GM18519 (cell line): ENCODE measurements around the gene CDR2.
"Not testable (repeated sequence)": the region's sequence is repeated elsewhere in the genome, so short reads cannot be mapped to it uniquely, and the experiment has no call there.

Experiments used
- ATAC-seq: cut with Tn5 transposase; IDR thresholded peaks from one replicate; pipeline ENCODE4 v1.9.1; 2021; ENCODE audit warnings: mild to moderate bottlenecking, moderate library complexity; ENCODE audit not compliant: unreplicated experiment, low FRiP score

Gene CDR2

GRCh38 chr16:22353191-22353919 is 21.1 kb downstream of the CDR2 start:
- ATAC-seq, result no peak

DNA sequence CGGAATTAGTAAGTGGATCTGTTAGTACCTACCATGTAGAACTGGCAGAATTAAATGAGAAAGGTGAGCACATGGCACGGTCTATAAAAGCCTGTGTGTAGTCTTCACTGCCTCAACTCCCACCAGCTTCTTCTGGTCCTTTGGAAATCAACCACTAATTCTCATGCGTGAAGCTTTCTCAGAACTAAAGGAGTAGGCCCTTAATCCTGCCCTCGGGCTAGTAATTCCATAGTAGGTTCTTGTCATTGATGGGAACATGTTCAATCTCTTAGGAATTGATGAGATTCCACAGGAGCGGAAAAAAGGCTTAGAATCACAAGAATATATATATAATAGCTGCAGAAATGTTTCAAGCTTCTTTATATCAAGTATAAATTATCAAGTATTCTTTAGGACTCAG is 21.7 kb downstream of the CDR2 start:
- ATAC-seq, result no peak

- no peak for ATAC-seq
Measured at GRCh38 chr16:22352140-22352539, 22.3 kb downstream of the CDR2 start.

DNA sequence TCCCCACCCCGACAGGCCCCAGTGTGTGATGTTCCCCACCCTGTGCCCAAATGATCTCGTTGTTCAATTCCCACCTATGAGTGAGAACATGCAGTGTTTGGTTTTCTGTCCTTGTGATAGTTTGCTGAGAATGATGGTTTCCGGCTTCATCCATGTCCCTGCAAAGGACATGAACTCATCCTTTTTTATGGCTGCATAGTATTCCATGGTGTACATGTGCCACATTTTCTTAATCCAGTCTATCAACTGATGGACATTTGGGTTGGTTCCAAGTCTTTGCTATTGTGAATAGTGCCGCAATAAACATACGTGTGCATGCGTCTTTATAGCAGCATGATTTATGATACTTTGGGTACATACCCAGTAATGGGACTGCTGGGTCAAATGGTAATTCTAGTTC is 23.4 kb downstream of the CDR2 start:
- ATAC-seq, result not testable (repeated sequence)

DNA sequence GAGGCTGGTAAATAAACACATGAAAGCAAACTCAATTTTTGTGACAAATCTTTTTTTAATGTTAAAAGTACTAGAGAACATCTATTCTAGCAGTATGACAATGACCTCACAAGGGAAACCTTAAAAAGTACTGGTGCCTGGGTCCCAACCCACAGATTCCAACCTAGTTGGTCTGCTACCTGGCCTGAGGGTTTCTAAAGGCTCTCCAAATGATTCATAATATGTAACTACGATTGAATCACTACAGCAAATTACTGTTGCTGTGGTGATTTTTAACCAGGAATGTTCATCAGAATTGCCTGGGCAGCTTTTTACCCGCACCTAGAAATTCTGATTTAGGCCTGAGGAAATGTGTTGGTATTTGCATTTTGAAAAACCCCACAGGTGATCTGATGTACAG is 26.1 kb downstream of the CDR2 start:
- ATAC-seq, result no peak

DNA sequence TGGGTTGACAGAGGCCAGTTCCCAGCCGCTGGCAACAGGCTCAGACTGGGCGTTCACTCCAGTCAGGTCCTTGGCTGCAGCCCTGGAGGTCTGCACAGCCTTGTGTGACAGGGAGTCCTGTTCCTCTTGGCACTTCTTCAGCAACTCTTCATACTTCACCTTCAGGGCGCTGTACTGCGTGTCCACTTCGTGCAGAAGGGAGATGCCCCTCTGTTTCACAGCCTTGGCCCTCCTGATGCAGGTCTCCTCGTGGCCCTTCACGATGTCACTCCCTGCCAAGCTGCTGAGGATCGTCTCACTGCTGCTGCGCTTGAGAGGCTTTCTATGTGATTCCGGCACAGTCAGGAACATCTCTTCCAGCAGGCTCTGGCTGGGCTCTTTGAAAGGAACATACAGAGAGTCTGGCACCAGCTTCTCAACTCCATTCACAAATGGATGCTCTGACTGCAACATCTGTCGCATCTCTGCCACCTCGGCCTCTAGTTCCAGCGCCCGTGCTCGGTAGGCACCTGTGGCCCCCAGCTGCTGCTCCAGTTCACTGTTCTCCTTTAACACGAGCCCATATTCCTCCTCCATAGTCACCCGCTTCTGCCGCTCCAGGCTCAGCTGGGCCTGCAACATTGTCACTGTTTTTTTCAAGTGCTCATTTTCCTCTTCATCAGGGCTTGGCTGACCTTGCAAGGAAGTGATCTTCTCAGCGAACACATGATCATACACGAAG is 27.2 kb downstream of the CDR2 start:
- no peak for ATAC-seq

GRCh38 chr16:22346483-22346882 is 27.9 kb downstream of the CDR2 start:
- ATAC-seq, result no peak

DNA sequence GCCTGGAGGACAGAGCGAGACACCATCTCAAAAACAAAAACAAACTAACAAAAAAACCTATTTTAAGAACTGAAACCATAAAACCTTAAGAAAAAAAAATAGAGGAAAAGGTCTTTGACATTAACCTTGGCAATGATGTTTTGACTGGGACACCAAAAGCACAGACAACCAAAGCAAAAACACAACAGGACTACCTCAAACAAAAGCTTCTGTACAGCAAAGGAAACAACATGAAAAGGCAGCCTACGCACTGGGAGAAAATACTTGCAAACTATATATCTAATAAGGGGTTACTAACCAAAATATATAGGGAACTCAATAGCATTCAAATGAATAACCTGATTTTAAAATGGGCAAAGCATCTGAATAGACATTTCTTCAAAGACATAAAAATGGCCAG is 32.3 kb downstream of the CDR2 start:
- ATAC-seq, result no peak

- ATAC-seq, result no peak
Measured at GRCh38 chr16:22340945-22341344, 33.5 kb downstream of the CDR2 start.

- ATAC-seq, result no peak
Measured at GRCh38 chr16:22337849-22338635, 36.4 kb downstream of the CDR2 start.

DNA sequence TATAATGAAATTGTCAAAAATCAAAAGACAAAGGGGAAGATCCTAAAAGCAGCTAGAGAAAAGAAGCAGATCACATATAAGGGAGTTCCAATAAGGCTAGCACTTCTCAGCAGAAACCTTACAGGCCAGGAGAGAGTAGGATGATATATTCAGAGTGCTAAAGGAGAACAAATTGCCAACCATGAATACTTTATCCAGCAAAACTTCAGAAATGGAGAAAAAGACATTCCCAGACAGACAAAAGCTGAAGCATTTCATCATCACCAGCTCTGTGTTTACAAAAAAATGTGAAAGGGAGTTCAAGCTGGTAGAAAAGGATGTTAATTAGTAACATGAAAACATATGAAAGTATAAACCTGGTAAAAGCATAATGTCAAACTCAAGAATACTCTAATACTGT is 37.4 kb downstream of the CDR2 start:
- no peak for ATAC-seq

- ATAC-seq, result no peak
Measured at GRCh38 chr16:22336581-22336980, 37.8 kb downstream of the CDR2 start.

DNA sequence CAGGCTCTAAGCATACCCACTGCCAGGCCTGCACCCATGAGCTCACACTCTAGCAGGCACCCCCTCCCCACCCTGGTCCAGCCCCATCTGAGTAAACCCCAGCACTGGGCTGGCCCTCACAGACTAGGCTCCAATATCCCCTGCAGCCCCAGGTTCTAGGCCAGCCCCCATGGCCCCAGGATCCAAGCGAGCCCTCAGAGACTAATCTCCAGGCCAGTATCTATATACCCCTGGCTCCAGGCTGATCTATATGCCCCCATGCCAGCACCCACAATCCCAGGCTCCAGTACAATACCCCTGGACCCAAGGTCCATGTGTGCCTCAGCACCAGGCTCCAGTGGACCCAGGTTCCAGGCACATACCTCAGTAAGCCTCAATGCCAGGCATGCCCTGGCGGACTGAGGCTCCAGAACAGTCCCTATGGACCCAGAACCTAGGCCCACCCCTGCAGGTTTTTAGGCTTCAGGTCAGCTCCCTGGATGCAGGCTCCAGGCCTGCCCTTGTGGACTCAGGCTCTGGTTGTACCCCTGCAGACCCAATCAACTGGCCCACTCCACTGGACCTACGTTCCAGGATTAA is 38.7 kb downstream of the CDR2 start:
- ATAC-seq, result no peak

DNA sequence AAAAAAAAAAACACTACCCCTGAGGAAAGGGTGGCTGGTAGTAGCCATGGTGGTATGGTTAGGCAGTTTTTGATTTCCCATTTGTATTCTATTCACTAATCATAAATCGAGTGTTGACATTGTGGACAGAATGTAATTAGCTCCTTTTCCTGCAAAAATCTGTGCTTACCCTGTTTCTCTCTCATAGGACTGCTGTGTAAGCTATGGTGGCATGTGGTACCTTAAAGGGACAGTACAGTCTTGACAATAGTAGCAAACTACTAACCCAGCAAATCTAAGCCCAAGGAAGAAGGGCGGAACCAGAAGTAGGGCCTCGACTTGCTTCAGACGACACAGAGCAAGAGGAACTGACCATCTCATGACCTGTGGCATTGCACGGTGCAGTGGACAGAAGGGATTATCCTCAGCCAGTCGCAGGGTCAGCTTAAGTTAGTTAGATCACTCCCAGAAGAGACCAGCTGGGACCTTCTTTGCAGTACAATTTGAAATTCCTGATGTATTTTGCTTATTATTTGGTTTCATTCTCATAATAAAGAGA is 40.9 kb downstream of the CDR2 start:
- no peak for ATAC-seq

GRCh38 chr16:22330326-22330725 is 44.1 kb downstream of the CDR2 start:
- ATAC-seq, result no peak

- ATAC-seq, result no peak
Measured at GRCh38 chr16:22329199-22329695, 45.2 kb downstream of the CDR2 start.

DNA sequence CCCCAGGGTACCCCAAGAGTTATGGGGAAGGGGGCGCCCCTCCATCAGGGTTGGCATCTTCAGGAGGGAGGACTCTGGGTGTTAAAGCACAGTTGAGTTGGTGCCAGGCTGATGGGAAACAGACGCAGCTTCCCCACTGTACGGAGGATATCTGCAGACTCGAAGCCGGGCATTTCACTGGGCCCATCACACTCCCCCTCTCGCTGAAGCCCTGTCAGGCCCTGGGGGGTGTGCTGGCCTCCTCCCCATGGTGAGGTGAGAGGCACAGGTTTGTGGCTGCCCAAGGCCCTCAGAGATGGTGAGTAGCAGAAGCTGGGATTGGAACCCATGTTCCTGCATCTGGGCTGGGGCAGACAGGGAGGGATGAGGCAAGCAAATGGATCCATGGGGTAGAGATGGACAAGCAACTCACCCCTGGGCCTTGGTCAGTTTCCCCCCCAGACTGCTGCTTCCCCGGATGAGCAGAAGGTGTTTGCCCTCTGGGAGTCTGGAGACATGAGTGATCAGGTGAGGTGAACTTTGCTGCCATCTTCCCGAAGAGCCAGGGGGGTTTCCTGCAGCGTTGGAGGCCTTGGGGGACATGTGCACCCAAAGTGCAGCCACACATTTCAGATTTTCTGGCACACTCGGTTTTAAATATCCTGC is 46.2 kb downstream of the CDR2 start:
- ATAC-seq, result no peak

DNA sequence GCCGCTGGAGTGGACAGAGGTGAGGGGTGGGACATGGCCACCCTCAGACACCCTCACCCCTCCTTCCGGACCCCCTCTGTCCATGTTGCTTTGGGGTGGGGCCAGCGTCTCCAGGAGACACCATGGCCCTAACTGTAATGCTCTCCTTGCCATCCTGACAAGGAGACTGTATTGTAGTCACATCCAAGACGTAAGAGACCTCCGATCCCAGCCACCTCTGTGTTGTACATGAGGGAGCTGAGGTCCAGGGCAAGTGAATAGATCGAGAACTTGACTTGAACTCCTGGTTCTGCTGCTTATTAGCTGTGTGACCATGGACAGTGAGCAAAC is 47.0 kb downstream of the CDR2 start:
- no peak for ATAC-seq

DNA sequence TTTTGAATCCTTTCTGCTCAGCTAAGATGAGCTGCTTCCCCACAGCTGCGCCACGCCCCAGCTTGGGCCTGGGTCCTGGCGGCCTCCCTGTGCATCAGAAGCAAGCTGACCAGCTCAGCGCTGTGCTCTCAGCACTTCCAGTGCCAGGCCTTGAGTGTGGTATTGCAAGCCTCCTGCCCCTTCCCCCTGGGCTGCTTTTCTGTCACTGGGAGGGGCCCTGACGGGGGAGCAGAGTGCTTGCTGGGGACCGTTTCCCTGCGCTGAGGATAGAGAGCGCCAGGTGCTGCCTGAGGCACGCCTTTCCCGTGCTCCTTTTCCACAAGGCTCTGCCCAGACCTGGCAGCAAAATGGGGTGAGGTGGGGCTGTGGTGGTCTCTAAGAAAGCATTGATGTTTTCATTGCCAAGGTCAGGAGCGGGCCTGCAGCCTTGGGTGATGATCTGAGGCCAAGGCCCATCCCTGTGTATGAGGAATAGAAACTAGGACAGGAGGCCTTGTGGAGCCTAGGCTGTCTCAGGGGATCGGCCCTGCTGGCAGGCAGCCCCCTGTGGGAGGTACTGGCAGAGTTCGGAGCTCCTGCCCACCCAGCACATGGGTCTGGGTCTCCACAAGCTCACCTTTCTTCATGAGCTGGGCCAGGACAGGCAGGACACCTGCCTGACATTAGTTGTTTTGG is 47.5 kb downstream of the CDR2 start:
- no peak for ATAC-seq

DNA sequence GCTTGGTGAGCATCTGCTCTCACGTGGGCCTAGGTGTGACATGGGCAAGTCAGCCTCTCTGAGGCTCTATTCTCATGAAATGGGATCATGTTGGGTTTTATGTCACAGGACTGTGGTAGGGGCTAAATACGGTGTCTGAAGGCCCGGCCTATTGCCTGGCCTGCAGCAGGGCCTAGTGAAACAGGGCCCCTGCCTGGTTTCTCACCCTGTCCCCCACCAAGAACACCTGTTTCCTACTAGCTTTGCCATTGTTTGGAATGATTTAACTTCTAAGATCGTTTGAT is 48.1 kb downstream of the CDR2 start:
- no peak for ATAC-seq
